NCI-H748 (cell line): Measurements from ENCODE around the gene KDM6A.
A peak's percentile ranks its signal among the peaks of the same experiment; 100 is the strongest.
"Not testable (repeated sequence)": the region's sequence is repeated elsewhere in the genome, so short reads cannot be mapped to it uniquely, and the experiment has no call there.

ENCODE experiments used
- DNase-seq: peaks from one replicate; lab custom pipeline; 2025; ENCODE audit not compliant: unreplicated experiment; lab: John Stamatoyannopoulos, UW

Gene KDM6A

DNA sequence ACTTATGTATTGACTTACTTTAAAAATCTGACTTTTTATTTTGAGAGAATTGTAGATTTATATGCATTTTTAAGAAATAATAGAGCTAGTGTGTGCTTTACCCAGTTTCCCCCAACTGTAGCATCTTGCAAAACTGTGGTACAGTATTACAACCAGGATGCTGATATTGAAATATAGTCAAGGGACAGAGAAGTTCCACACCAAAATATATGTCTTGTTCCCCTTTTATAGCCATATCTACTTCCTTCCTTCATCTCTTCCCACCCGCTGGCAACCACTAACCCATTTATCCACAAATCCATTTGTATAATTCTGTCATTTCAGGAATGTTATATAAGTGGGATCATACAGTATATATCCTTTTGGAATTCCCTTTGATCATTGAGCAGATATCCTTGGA lies 16.8 kb downstream of the KDM6A start:
- DNase-seq = no peak

DNA sequence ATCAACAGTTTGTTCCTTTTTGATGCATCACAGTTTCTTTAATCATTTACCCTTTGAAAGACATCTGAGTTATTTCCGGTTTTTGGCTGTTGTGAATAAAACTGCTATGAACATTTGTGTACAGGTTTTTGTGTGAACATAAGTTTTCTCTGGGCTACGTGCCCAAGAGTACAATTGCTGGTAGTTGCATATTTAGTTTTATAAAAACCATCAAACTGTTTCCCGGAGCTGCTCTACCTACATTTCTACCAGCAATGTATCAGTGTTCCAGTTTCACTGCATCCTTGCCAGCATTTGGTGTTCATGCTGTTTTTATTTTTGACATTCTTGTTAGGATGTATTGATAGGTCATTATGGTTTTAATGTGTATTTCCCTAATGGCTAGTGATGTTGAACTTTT lies 17.3 kb downstream of the KDM6A start:
- DNase-seq = no peak

DNA sequence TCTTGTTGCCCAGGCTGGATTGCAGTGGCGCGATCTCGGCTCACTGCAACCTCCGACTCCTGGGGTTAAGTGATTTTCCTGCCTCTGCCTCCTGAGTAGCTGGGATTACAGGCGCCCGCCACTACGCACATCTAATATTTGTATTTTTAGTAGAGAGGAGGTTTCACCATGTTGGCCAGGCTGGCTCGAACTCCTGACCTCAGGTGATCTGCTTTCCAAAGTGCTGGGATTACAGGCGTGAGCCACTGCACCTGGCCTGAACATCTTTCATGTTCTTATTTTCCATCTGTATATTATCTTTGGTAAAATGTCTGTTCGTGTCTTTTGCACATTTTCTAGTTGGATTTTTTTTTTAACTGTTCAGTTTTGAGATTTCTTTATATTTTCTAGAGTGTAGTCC lies 17.7 kb downstream of the KDM6A start:
- DNase-seq = not testable (repeated sequence)

DNA sequence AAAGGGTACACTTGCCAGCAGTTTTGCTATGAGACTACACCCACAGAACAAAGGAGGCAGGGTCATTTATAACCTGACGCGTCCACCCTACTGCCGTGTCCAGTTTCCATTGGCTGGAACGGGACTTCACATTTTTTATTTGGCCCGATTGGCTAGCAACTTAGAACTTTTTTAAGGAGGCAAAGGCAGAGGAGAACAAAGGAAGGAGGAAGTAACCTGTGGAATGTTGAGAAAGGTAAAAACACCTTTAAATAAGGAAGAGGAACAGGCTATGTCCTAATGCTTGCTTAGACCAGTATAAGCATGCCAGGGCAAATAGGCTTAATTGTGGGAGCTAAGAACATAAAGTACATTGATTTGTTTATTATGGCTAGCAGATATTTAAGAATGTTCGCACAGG lies 18.7 kb downstream of the KDM6A start:
- no peak for DNase-seq

DNA sequence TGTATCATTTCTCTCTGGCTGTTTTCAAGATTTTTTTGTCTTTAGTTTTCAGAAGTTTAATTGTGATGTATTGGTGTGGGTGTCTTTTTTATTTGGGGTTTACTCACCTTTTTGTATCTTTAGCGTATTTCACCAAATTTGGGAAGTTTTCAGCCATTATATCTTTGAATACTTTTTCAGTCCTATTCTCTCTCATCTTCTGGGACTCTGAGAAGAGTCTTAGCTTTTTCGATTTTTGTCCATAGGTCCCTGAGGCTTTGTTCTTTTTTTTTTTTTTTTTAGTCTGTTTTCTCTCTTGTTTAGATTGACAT lies 23.8 kb downstream of the KDM6A start:
- DNase-seq = no peak

DNA sequence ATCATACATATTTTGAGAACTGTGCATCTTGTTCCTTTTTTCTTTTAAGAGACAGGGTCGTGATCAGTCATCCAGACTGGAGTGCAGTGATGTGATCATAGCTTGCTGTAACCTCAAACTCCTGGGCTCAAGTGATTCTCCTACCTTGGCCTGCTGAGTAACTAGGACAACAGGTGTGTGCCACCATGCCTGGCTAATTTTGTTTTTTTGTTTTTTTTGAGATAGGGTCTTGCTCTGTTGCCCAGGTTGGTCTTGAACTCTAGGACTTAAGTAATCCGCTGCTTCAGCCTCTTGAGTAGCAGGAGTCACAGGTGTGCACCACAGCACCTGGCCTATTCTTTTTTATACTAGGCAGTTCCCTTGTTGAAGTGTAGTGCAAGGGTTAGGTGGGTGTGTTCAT lies 24.6 kb downstream of the KDM6A start:
- DNase-seq = no peak

DNA sequence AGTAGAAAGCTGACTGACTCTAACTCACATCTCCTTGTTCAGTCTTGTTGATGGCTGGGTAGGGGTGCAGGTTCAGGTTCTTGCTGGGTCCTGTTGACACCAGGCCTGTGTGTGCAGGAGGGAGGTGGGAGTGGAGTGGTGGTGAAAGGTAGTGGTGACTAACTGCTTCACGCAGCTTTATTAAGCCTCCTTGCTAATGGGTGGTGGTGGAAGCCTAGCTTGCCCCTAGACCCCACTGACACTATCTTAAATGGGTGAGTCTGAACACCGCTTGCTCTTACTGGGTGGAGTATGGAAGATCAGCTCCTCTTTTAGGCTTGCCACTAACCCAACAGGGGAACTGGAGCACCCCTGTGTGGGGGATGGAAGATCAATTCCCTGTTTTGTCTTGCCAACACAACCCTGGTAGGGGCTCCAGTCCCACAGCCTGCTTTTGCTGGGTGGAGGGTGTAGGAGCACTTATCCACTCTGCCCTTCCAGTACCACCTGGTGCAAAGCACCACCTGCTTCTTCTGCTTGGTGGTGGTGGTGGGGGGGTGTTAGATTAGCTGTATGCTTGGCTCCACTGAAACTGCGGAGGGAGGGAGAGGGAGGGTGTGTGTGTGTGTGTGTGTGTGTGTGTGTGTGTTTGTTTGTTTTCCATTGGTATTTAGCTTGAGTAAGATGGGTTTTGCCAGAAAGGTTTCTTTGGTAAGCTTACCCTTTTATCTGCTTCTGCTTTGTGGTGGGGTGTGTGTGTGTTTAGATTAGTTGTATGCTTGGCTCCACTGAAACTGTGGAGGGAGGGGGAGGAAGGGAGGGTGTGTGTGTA lies 25.6 kb downstream of the KDM6A start:
- peak; percentile 10 for DNase-seq

DNA sequence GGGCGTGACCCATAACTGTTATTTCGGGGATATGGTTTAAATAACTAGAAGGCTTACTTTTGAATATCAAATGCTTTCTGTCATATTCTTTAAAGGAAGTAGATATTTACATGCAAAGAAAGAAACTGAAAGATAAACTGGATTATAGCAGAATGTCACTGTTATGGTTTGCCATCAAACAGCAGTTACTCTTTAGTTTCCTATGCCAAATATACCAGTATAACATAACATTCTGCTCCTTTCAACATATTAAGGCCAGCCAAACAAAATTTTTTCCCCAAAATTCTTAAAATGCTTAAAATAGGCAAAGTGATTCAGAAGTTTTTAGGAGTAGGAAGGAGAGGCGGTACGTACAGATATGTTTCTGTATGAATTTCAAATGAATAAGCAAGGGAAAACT lies 27.0 kb downstream of the KDM6A start:
- DNase-seq = no peak

DNA sequence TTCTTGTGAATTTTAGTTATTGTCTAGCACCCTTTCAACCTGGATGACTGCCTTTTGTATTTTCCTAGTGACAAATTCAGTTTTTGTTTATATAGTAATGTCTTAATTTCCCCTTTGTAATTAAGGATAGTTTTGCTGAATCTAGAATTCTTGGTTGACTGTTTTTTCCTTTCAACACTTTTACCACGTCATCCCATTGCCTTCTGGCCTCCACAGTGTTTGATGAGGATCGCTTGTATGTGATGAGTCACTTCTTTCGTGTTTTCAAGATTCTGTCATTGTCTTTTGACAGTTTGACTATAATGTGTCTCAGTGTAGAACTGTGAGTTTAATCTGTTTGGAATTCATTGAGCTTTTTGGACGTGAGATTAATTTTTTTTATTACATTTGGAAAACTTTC lies 30.1 kb downstream of the KDM6A start:
- no peak for DNase-seq

DNA sequence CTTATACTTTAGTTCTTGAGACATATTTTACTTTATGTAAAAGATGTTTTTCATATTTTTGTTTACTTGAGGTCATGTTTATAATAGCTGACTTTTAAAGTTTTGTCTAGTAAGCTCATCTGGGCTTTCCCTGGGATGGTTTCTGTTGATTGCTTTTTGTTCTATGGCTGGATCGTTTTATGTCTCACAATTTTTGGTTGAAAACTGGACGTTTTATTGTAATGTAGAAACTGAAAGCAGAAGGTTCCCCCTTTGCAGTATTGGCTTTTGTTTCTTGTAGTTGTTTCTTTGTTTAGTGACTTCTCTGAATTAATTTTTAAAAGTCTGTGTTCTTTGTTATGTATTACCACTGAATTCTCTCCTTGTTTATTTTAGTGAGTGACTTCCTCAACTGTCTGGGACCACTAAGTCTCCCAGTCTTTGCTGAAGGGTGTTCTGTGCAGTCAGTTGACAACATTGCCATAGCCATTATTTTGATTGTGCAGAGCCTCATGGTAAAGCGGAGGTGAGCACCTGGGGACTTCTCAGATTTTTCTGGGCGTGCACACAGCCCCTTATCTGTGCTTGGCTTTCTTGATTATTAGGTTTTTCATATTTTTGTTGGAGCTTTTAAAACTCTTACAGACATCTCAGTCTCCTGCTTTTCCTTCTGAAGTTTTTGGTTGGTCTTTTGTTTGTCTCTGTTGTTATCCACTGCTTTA lies 31.0 kb downstream of the KDM6A start:
- DNase-seq = no peak

DNA sequence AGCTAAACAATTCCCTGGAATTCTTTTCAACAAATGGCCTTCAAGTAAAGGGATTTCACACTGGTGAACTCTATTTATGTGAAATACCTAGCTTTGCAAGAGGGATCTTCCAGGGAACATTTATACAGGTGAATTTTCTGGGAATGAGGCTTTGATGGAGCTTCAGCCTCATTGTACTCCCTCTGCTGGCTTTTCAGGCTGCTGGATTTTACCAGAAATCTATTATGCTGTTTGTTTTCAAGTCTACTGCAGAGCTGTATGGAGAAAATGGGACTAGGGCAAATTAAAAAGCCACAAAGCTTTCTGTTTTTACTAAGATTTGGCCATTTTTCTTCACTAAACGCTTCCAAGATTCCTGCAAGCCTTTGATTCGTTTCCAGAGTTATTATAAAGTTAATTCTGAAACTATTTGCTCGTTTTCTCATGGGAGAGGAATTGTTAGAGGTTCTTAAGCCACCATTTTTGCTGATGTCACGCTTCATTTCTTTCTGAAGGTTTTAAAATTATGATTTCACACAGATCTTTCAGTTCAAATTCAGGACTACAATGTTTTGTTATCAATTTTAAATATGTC lies 31.6 kb downstream of the KDM6A start:
- no peak for DNase-seq

DNA sequence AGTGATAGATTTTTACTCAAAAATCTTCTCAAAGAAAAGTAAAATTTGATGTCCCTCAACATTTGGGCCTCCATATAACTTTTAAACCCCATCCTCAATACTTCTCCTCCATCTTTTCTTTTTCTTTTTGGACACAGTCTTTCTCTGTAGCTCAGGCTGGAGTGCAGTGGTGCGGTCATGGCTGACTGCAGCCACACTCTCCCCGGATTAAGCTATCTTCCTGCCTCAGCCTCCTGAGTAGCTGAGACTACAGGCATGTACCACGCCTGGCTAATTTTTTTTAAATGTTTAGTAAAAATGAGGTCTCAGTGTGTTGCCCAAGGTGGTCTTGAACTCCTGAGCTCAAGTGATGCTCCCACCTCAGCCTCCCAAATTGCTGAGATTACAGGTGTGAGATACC lies 33.1 kb downstream of the KDM6A start:
- DNase-seq = no peak

DNA sequence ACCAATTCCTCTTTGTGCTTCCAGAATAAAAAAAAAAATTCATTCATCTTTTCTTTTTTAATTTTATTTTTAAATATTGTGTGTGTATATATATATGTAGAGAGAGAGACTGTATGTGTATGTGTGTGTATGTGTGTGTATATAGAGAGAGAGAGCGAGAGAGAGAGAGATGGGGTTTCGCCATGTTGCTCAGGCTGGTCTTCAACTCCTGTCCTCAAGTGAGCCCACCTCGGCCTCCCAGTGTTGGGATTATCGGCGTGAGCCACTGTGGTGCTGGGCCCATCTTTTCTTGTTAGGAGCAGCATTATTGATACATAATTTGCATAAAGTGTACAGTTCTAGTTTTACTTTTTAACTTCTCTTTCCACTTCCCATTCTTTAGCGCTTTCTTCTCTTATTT lies 33.6 kb downstream of the KDM6A start:
- no peak for DNase-seq

DNA sequence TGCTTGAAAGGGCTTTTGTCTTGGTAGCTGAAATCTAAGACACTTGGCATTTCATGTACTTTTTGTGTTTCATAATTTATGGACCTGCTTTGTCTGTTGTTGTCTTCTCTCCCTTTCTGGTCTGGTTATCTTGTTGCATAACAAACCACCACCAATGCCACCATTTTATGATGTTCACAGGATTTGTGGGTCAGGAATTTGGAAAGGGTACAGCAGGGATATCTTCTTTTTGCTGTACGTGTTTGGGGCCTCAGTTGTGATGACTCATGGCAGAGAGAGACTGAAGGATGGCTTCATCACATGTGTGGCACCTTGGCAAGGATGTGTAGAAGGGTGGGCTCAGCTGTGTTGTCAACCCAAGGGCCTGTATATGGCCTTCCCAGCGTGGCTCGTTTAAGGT lies 35.2 kb downstream of the KDM6A start:
- DNase-seq = no peak

DNA sequence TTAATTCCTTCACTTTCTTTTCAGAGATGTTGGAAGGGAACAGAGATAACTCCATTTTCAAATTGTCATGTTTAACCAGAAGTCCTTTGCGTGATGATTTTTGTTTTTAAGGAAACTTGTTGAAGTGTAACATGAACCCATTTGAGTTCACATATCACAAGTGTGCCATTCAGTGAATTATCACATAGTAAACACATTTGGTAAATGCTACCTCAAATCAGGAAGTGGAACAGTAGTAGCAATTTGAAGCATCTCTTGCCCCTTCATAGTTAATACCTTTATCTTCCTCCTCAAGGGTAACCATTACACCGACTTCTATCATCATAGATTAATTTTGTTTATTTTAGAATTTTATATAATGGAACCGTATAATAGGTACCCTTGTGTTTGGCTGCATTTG lies 35.8 kb downstream of the KDM6A start:
- DNase-seq = no peak

DNA sequence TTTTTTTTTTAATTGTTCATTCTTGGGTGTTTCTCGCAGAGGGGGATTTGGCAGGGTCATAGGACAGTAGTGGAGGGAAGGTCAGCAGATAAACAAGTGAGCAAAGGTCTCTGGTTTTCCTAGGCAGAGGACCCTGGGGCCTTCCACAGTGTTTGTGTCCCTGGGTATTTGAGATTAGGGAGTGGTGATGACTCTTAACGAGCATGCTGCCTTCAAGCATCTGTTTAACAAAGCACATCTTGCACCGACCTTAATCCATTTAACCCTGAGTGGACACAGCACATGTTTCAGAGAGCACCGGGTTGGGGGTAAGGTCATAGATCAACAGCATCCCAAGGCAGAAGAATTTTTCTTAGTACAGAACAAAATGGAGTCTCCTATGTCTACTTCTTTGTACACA lies 37.5 kb downstream of the KDM6A start:
- not testable (repeated sequence) for DNase-seq

DNA sequence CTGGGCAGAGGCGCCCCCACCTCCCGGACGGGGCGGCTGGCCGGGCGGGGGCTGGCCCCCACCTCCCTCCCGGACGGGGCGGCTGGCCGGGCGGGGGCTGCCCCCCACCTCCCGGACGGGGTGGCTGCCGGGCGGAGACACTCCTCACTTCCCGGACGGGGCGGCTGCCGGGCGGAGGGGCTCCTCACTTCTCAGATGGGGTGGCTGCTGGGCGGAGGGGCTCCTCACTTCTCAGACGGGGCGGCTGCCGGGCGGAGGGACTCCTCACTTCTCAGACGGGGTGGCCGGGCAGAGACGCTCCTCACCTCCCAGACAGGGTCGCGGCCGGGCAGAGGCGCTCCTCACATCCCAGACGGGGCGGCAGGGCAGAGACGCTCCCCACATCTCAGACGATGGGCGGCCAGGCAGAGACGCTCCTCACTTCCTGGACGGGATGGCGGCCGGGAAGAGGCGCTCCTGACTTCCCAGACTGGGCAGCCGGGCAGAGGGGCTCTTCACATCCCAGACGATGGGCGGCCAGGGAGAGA lies 38.1 kb downstream of the KDM6A start:
- DNase-seq = not testable (repeated sequence)

DNA sequence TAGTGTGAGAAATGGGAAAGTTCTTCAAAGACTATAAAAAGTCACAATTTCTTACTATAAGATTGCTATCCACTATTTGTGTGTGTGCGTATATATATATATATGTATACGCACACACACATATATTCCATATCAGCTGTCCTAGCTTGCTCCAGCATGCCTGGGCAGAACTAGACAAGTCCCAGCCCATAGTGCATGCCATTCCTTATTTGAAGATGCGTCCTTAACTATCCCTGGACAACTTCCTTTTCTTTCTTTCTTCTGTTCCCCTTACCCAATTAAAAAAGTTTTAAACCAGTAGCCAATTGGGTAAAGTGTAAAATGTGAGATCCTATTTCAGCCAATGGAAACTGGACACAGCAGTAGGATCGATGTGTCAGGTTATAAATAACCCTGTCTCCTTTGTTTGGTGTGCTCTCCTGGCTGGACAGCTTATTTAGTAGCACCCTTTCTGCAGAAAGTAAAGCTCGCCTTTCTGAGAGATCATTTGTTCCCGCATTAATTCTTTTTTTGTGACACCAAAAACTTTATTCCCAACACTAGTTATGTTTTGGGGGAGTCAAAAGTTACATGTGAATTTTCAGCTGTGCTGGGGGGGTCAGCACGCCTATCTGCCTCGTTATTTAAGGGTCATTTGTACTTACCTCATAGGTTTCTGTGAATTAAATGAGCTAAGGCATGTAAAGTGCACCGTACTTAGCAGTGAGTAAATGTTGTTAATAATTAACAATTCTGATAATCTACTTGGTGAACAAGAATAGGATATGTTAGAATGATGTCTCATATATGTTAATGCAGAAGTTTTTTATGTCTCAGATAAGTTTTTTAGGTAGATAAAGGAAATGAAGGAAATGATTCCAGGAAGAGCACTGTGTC lies 40.9 kb downstream of the KDM6A start:
- DNase-seq = no peak

DNA sequence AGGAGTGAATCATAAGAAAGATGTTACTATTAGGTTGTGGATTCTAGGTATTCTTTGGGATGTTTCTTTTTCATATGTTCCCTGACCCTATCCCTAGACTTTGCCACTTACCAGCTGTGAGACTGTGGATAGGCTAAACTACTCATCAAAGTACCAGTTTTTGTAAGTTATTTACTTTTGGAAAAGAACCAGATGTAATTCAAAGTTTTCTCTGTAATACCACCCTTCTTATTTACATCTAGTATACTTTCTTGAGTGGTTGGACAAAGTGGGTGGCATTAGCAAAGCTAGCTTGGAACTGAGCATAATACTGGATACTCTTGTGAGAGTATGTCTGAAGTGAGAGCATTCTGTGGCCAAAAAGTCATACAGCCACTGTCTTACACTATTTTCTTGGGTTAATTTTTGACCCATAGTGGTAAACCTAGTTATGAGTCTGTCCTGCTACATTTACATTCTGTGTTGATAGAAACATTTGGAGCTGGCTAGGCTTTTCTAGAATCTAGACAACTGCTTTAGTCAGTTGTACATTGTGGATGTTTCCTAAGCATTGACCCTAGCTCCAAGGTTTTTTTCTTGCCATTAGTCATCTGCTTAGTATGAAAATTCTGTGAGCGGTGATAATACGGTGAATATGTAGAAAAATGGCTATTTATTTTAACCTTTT lies 41.7 kb downstream of the KDM6A start:
- no peak for DNase-seq

DNA sequence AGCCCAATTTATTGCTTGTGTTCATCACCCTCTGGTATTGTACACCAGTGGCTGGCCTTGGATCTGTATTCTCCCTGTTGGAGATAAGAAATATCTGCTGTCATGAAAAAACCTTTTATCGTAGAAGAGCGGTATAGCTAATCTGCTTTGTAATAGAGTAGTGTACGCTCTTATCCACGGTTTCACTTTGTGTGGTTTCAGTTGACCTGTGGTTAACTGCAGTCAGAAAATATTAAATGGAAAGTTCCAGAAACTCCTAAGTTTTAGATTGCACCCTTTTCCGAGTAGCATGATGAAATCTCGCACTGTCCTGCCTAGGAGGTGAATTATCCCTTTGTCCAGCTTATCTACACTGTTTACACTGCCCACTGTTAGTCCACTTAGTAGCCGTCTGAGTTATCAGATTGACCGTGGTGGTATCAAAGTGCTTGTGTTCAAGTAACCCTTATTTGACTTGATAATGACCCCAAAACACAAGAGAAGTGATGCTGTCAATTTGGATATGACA lies 42.4 kb downstream of the KDM6A start:
- DNase-seq = no peak

DNA sequence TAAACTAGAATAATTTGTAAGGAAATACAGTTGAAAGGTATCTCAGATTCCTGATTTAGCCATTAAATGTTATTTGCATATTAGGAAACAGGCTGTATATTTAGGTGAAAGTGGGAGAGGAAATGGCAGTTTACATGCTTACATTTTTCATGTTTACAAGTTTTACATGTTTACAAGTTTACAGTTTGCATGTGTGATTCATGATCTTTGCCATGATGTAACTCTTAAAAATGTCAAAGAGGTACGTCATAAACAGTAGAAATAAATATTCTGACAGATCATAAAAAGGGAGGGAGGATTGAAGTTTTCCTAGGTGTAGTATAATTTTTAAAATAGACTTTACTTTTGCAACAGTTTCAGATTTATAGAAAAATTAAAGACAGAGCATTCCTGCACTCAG lies 45.7 kb downstream of the KDM6A start:
- no peak for DNase-seq
